Tongue (tissue), 2 donors: Measurements from ENCODE around the gene GSTM4. TPM values are rescaled to one million over a fixed set of nuclear protein-coding genes. Genes with fewer than 3 reads are reported as not detected.
"Not testable (repeated sequence)": the region's sequence is repeated elsewhere in the genome, so short reads cannot be mapped to it uniquely, and the experiment has no call there.

Experiments
- DNase-seq: peaks from one replicate; pipeline ENCODE4 v3.0.0-alpha.2; 2015
- total RNA-seq: library from RNA; depleted of rRNA; stranded (reverse); fragments of >200 nt; gene quantifications from one replicate; pipeline ENCODE4 v1.2.3, GENCODE V29; 2014

GSTM4 gene
- total RNA-seq, 1 donor from 2014 or later = 11.4 TPM

DNA sequence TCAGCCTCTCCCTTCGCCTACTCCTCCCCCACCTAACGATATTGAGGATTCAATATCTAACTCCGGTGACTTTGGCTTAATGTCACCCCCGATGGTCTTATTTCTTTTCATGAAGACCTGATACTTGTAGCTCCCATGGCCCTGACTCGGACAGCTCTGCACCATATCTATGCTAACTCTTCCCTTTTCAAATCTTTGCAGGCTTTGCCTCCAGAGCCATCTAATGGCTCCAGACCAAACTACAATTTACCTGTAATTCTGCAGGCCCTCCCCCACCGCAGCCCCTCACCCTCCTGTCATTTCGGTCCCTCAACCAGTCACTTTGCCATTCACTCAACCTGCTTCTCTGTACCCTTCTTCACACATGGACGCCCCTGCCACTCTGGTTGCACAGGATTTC, 48.3 kb downstream of the GSTM4 start:
- DNase-seq = no peak

DNA sequence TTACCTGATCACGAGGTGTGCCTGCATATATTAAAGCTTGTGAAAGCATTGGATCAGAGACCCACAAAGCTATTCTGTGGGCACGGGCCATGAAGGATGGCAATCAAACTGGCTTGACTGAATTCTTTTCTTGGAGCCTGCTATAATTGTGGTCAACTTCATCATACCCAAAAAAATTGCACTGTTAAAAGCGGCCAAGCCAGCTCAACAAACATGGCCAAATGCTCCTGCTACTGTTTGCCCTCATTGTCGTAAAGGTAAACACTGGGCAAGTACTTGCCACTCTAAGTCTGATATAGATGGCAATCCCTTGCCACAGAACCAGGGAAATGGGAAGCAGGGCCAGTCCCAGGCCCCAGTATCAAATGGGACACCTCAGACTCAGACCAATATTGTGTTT, 49.5 kb downstream of the GSTM4 start:
- DNase-seq = no peak

DNA sequence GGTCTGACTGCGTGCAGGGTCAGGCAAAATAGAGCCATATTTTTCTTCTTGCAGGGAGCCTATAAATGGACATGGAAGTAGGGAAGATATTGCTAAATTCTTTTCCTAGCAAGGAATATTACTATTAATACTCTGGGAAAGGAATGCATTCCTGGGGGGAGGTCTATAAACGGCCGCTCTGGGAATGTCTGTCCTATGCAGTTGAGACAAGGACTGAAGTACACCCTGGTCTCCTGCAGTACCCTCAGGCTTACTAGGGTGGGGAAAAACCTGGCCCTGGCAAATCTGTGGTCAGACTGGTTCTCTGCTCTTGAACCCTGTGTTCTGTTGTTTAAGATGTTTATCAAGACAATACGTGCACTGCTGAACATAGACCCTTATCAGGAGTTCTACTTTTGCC, 53.0 kb downstream of the GSTM4 start:
- DNase-seq = not testable (repeated sequence)

DNA sequence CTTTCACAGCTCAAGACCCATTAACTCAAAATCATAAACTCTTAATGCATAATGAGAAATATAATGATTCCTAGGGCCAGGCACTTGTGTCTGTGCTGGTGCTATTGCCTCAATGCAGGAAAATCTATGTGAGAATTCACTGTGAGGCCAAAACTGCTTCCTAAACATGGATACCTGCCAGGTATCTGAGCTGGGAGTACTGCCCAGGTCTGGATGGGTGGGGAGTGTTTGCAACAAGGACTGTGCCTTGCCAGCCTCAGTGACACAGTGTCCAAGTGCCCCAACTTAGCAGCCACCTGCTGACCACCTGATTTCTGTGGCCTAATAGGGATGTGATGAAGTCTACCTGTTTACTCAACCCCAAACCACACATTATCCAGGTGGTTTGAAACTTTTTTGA, 53.9 kb downstream of the GSTM4 start:
- DNase-seq = not testable (repeated sequence)

Other genes starting within 250 kb of the GSTM4 start
- gene PSMA5, start 229.7 kb upstream of the GSTM4 start, total RNA-seq = 25.7 TPM
- gene SYPL2, start 189.6 kb upstream of the GSTM4 start, total RNA-seq = 61.5 TPM
- 2.2 TPM for gene ATXN7L2, start 172.2 kb upstream of the GSTM4 start, total RNA-seq
- 6.3 TPM for gene CYB561D1, start 162.0 kb upstream of the GSTM4 start, total RNA-seq
- gene AMIGO1, start 146.4 kb upstream of the GSTM4 start, total RNA-seq = 9.1 TPM
- gene GPR61, start 116.2 kb upstream of the GSTM4 start, total RNA-seq = 0.62 TPM
- gene GNAI3, start 107.5 kb upstream of the GSTM4 start, total RNA-seq = 10.1 TPM
- gene GNAT2, start 36.5 kb upstream of the GSTM4 start, total RNA-seq = 0.21 TPM
- 39.3 TPM for gene AMPD2, start 36.3 kb upstream of the GSTM4 start, total RNA-seq
- gene GSTM2, start 12.0 kb downstream of the GSTM4 start, total RNA-seq = 62.2 TPM
- gene GSTM1, start 31.7 kb downstream of the GSTM4 start, total RNA-seq = not detected
- 4.4 TPM for gene GSTM5, start 56.2 kb downstream of the GSTM4 start, total RNA-seq
- gene GSTM3, start 84.9 kb downstream of the GSTM4 start, total RNA-seq = 48.0 TPM
- not detected for gene EPS8L3, start 107.8 kb downstream of the GSTM4 start, total RNA-seq